ENCODE data around the gene NAAA. TPM values are rescaled to one million over a fixed set of nuclear protein-coding genes. Genes with fewer than 3 reads are reported as not detected.

The NAAA gene
- polyA plus RNA-seq (2012; ENCODE audit: insufficient read length, low read depth) = 32.0 TPM

- peak; percentile 69 for TF ChIP-seq POLR2AphosphoS5 (IDR thresholded peaks at IDR 0.05; ENCODE audit: low read depth, low read length)
- TF ChIP-seq, protein P1, sequence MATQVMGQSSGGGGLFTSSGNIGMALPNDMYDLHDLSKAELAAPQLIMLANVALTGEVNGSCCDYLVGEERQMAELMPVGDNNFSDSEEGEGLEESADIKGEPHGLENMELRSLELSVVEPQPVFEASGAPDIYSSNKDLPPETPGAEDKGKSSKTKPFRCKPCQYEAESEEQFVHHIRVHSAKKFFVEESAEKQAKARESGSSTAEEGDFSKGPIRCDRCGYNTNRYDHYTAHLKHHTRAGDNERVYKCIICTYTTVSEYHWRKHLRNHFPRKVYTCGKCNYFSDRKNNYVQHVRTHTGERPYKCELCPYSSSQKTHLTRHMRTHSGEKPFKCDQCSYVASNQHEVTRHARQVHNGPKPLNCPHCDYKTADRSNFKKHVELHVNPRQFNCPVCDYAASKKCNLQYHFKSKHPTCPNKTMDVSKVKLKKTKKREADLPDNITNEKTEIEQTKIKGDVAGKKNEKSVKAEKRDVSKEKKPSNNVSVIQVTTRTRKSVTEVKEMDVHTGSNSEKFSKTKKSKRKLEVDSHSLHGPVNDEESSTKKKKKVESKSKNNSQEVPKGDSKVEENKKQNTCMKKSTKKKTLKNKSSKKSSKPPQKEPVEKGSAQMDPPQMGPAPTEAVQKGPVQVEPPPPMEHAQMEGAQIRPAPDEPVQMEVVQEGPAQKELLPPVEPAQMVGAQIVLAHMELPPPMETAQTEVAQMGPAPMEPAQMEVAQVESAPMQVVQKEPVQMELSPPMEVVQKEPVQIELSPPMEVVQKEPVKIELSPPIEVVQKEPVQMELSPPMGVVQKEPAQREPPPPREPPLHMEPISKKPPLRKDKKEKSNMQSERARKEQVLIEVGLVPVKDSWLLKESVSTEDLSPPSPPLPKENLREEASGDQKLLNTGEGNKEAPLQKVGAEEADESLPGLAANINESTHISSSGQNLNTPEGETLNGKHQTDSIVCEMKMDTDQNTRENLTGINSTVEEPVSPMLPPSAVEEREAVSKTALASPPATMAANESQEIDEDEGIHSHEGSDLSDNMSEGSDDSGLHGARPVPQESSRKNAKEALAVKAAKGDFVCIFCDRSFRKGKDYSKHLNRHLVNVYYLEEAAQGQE (IDR thresholded peaks at IDR 0.05; ENCODE audit: insufficient read depth in 1 of 2, low read depth in 2 of 2, low read length in 2 of 2) = peak in 1 of 2 experiments; percentile 32; a peak in 1 of 4 replicates
- no peak for TF ChIP-seq SIN3A (IDR thresholded peaks at IDR 0.05; ENCODE audit: borderline replicate concordance, insufficient read depth, low read length)
These were observed at the start of gene NAAA for GRCh38 chr4:75940692-75941253. NAAA (minus strand) TSS chr4:75941013; CDS start chr4:75940949, 64 bp downstream.

DNA sequence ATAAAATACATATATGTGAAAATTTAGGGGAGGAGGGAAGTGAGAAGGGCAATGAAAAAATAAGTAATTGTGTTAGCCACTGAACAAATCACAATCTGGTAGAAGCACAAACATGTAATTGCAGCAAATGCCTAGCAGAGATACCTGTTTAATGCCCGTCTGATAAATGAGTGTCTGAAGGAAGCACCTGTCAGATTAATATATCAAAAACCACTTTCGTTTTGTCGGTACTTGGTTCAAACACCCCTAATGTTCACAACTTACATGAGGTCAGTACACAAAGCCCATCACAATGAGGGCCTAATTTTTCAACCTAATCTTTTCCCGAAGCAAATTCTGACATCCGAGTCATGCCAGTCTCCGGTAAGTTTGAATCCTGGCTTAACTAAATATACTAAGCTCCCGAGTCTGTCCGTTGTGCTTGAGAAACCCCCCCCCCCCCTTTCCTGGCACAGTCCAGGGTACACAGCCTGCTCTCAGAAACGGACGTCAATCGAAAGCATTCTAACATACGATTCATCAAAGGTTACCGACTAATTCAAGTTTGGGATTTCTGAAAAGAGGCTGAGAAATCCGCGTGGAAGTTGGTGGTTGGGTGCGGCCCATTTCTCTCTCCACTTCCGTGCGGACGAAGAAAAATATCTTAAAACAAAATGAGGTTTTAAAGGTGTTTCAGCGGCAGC lies 49.2 kb upstream of the NAAA start:
- TF ChIP-seq, protein P1 (IDR thresholded peaks at IDR 0.05; ENCODE audit: insufficient read depth in 1 of 2, low read depth in 2 of 2, low read length in 2 of 2) = no peak
- no peak for TF ChIP-seq FOXP2 (optimal IDR thresholded peaks at IDR 0.05; ENCODE audit: borderline replicate concordance, extremely low read depth, extremely low read length, insufficient read depth)
- TF ChIP-seq SIN3A (IDR thresholded peaks at IDR 0.05; ENCODE audit: borderline replicate concordance, insufficient read depth, low read length) = no peak
- TF ChIP-seq TAF1 (IDR thresholded peaks at IDR 0.05; ENCODE audit: borderline replicate concordance, insufficient read depth, low read length) = no peak
- TF ChIP-seq POLR2AphosphoS5 (IDR thresholded peaks at IDR 0.05; ENCODE audit: low read depth, low read length) = no peak

DNA sequence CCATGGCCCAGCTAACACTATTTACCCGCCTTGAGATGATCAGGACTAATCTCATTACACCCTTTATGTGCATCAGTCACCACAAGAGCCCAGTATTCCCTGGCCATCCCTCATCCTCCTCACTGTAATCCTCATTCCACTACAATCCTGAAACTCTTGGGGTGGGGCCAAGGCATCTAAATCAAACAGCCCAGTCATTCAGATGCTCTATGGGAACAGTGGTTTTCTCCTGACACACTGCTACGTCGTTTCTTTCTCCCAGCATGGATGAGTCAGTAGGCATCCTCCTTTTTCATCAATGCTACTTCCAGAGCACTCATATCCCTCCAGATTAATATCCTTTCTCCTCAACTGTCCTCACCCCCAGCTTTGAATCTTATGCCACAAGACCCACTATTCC lies 44.3 kb upstream of the NAAA start:
- TF ChIP-seq FOXP2 (optimal IDR thresholded peaks at IDR 0.05; ENCODE audit: borderline replicate concordance, extremely low read depth, extremely low read length, insufficient read depth) (no peak), POLR2AphosphoS5 (IDR thresholded peaks at IDR 0.05; ENCODE audit: low read depth, low read length) (no peak), SIN3A (IDR thresholded peaks at IDR 0.05; ENCODE audit: borderline replicate concordance, insufficient read depth, low read length) (no peak), TAF1 (IDR thresholded peaks at IDR 0.05; ENCODE audit: borderline replicate concordance, insufficient read depth, low read length) (no peak)
- TF ChIP-seq, protein P1 (IDR thresholded peaks at IDR 0.05; ENCODE audit: insufficient read depth in 1 of 2, low read depth in 2 of 2, low read length in 2 of 2) = no peak

GRCh38 chr4:75980576-75980975 lies 39.8 kb upstream of the NAAA start:
- TF ChIP-seq FOXP2 (optimal IDR thresholded peaks at IDR 0.05; ENCODE audit: borderline replicate concordance, extremely low read depth, extremely low read length, insufficient read depth) (no peak), POLR2AphosphoS5 (IDR thresholded peaks at IDR 0.05; ENCODE audit: low read depth, low read length) (no peak), TAF1 (IDR thresholded peaks at IDR 0.05; ENCODE audit: borderline replicate concordance, insufficient read depth, low read length) (no peak), SIN3A (IDR thresholded peaks at IDR 0.05; ENCODE audit: borderline replicate concordance, insufficient read depth, low read length) (no peak)
- TF ChIP-seq, protein P1 (IDR thresholded peaks at IDR 0.05; ENCODE audit: insufficient read depth in 1 of 2, low read depth in 2 of 2, low read length in 2 of 2) = no peak
